Prostate gland (tissue), 2 donors: ENCODE data around the gene PPIG. TPM values are rescaled to one million over a fixed set of nuclear protein-coding genes. Genes with fewer than 3 reads are reported as not detected.

ENCODE experiments used
- DNase-seq: peaks from one replicate; pipeline ENCODE4 v3.0.0-alpha.2; 2019; ENCODE audit warnings: low spot score
- H3K27ac ChIP-seq, 2 donors: fragments of 200-600 bp; sonication (generic); 2 replicates each; pipeline ENCODE4 v1.5.1; 2017 to 2019
- H3K27me3 ChIP-seq: fragments of 200-600 bp; sonication (generic); replicated peaks from 2 replicates; pipeline ENCODE4 v1.5.1; 2019; ENCODE audit not compliant: insufficient read depth
- H3K36me3 ChIP-seq, 2 donors: fragments of 200-600 bp; sonication (generic); 1 replicate in 1 of 2; 2 replicates in 1 of 2; pipeline versions ENCODE4 v1.5.1 to v1.8.1; 2017 to 2019
- H3K4me1 ChIP-seq: fragments of 200-600 bp; sonication (generic); replicated peaks from 2 replicates; pipeline ENCODE4 v1.5.1; 2019
- H3K4me3 ChIP-seq, 2 donors: fragments of 200-600 bp; sonication (generic); 2 replicates each; pipeline ENCODE4 v1.5.1; 2017 to 2019
- H3K9me3 ChIP-seq: fragments of 200-600 bp; sonication (generic); 2 replicates; pipeline ENCODE4 v1.5.1; 2017
- CTCF ChIP-seq, 4 experiments: fragments of 200-600 bp in 2 of 4; fragments of 450-650 bp in 2 of 4; sonication (generic) in 2 of 4; IDR thresholded peaks; 1 replicate in 3 of 4; 2 replicates in 1 of 4; pipeline ENCODE4 v1.5.1; 2016 to 2019; ENCODE audit warnings: antibody characterized with exemption in 4 of 4, mild to moderate bottlenecking in 2 of 4, moderate library complexity in 2 of 4
- POLR2A ChIP-seq: fragments of 450-650 bp; IDR thresholded peaks from one replicate; pipeline ENCODE4 v1.6.1; 2016; ENCODE audit warnings: antibody characterized with exemption, mild to moderate bottlenecking
- POLR2AphosphoS5 ChIP-seq: sonication (generic); formaldehyde crosslinking; IDR thresholded peaks from one replicate; pipeline ENCODE4 v1.6.1; 2017; ENCODE audit warnings: antibody characterized with exemption
- WGBS: methylation state at CpG from one replicate; pipeline ENCODE4 v1.1.5; 2018; 5-methylcytosine and 5-hydroxymethylcytosine counted together
- intact Hi-C: fragments of 100-400 bp; cut with DNase I; formaldehyde crosslinking; loops from one replicate; pipeline ENCODE4 v1.14.2; 2022
- total RNA-seq, 2 donors: library from RNA; depleted of rRNA; stranded (reverse); fragments of >200 nt; gene quantifications; one replicate each; pipeline ENCODE4 v1.1.0, GENCODE V29; 2016

Gene PPIG
- total RNA-seq, 2 donors from 2014 or later: 30.9 to 38.0 TPM

- Histone ChIP-seq H3K36me3 (peaks cover 0 to 5% of the 10 kb centered on the region in 2 donors), H3K9me3 (no peaks in the 10 kb centered on the region), H3K27me3 (no peaks in the 10 kb centered on the region), H3K27ac (no peak overlapping the region), H3K4me1 (no peaks in the 10 kb centered on the region), H3K4me3 (no peak overlapping the region)
- TF ChIP-seq CTCF (IDR thresholded peaks at IDR 0.05) (no peak), POLR2AphosphoS5 (no peak), POLR2A (no peak)
- DNase-seq: no peak
- intact Hi-C loops: no loop called here
- 78% methylated on average over 3 of the region's 3 CpGs for WGBS
These were observed 53.5 kb downstream of the PPIG start for GRCh38 chr2:169637620-169638019.

- Histone ChIP-seq H3K4me3 (no peak overlapping the region), H3K27me3 (no peaks in the 10 kb centered on the region), H3K27ac (no peak overlapping the region), H3K9me3 (no peaks in the 10 kb centered on the region), H3K4me1 (no peaks in the 10 kb centered on the region), H3K36me3 (no peaks in the 10 kb centered on the region)
- no peak for DNase-seq
- intact Hi-C loops: no loop called here
- WGBS: 97% methylated on average over 2 of the region's 2 CpGs
- TF ChIP-seq POLR2A (no peak), POLR2AphosphoS5 (no peak), CTCF (IDR thresholded peaks at IDR 0.05) (no peak)
These were observed 56.0 kb downstream of the PPIG start for GRCh38 chr2:169640104-169640503.

GRCh38 chr2:169641464-169641863 lies 57.3 kb downstream of the PPIG start:
- H3K27me3 ChIP-seq: no peaks in the 10 kb centered on the region
- no peaks in the 10 kb centered on the region for H3K36me3 ChIP-seq
- DNase-seq: no peak
- intact Hi-C loops: no loop called here
- no peaks in the 10 kb centered on the region for H3K4me1 ChIP-seq
- H3K9me3 ChIP-seq: no peaks in the 10 kb centered on the region
- 73% methylated on average over 2 of the region's 2 CpGs for WGBS
- H3K27ac ChIP-seq: no peak overlapping the region
- no peak overlapping the region for H3K4me3 ChIP-seq
- TF ChIP-seq POLR2A: no peak
- no peak for TF ChIP-seq CTCF (IDR thresholded peaks at IDR 0.05)
- TF ChIP-seq POLR2AphosphoS5: no peak

- Histone ChIP-seq H3K4me1 (no peaks in the 10 kb centered on the region), H3K36me3 (no peaks in the 10 kb centered on the region), H3K4me3 (no peak overlapping the region), H3K27ac (no peak overlapping the region), H3K9me3 (no peaks in the 10 kb centered on the region), H3K27me3 (no peaks in the 10 kb centered on the region)
- intact Hi-C loops: no loop called here
- DNase-seq: no peak
- TF ChIP-seq POLR2AphosphoS5: no peak
- TF ChIP-seq CTCF (IDR thresholded peaks at IDR 0.05): no peak
- WGBS: 61% methylated on average over 3 of the region's 3 CpGs
These were observed 60.0 kb downstream of the PPIG start for GRCh38 chr2:169644173-169644572.

- Histone ChIP-seq H3K27me3 (no peaks in the 10 kb centered on the region), H3K4me3 (no peak overlapping the region), H3K27ac (no peak overlapping the region), H3K4me1 (no peaks in the 10 kb centered on the region), H3K9me3 (no peaks in the 10 kb centered on the region), H3K36me3 (no peaks in the 10 kb centered on the region)
- 80% methylated on average over 2 of the region's 2 CpGs for WGBS
- intact Hi-C loops: no loop called here
- DNase-seq: no peak
- no peak for TF ChIP-seq POLR2AphosphoS5
- TF ChIP-seq CTCF (IDR thresholded peaks at IDR 0.05): no peak
- TF ChIP-seq POLR2A: no peak
These were observed 63.3 kb downstream of the PPIG start for GRCh38 chr2:169647496-169647895.
